NT2/D1 (cell line): ENCODE results near the gene NCBP2L.

Experiments
- SUZ12 ChIP-seq: IDR thresholded peaks from 2 replicates; pipeline ENCODE4 v1.6.1; 2011; ENCODE audit not compliant: insufficient read length, insufficient read depth; ENCODE audit errors: extremely low read depth
- YY1 ChIP-seq: IDR thresholded peaks from 2 replicates; pipeline ENCODE4 v1.6.1; 2011; ENCODE audit not compliant: insufficient read length, insufficient read depth
- ZNF274 ChIP-seq: IDR thresholded peaks from 2 replicates; pipeline ENCODE4 v1.6.1; 2011; ENCODE audit warnings: mild to moderate bottlenecking, low read depth, low read length

DNA sequence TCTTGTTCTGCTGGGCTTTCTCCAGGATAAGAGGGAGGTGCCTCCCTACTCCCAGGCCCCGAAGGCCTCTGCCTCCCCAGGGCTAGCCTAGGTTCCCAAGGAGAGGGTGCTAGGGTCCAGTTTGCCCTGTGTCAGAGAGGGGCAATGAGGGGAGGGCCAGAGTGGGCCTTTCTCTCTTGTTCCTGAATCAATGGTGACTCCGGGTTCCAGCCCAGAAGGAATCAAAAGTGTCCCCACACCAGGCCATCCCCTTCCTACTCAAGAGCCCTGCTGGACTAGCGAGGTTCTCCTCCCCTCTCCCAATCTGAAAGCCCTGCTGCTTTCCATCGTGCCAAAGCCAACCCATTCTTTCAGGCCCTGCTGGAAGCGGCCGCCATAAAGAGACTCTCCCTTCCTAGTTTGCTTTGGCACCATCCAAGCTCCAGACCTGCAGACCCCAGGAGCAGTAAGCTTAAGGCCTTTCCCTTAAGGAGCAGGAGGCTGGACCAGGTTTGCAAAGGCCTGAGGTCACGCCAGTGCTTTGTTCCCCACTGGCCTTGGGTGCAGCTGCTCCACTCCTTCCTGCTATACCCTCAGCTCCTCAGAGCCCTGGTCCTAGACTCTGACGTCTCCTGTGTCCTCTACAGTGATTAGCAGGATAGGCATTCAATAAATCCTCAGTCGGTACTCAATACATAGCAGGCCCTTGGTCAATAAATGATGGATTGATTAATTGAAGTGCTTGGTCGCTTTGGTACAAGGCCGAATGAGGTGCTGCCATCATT is 12.5 kb upstream of the NCBP2L start:
- TF ChIP-seq YY1, result no peak
- TF ChIP-seq ZNF274, result no peak
- no peak for TF ChIP-seq SUZ12
